Measurements from ENCODE around the gene SYDE1.
A peak's percentile ranks its signal among the peaks of the same experiment; 100 is the strongest.

SYDE1 gene

DNA sequence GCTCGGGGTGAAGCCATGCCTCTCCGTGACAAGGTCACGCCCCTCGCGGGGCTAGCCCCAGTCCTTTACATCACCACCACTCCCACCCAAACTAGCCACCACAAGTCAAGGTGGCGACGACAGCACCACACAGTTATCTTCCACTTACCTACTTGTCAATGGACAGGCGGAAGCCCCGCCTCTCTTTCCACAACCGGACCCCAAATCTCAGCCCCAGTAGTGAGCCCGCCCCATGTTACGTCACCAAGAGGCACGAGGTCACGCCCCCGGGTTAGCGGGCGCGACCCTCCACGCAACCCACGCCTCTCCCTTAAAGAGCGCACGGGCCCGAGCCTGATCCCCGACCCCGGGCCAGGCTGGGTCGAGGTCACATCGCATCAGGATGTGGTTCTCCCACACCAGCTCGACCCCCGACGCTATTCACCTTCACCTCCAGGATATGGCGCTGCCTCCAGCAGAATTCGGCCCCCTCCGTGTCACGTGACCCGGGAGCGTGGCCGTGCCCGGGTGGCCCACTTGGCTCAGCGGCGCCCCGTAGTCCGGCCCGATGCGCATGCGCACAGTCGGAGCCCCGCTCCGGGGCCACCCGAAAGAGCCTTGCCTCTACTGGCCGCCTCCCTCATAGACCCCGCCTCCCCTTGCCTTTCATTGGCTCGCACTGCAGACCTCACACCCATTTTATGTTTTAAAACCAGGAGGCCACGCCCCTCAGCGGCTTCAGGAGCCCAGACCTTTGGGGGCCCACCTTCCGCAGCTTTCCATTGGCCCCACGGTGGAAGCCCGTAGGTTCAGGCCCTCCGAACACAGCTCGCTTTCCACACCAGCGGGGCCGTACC is 18.2 kb downstream of the SYDE1 start:
- peak; percentile 99 for DNase-seq

DNA sequence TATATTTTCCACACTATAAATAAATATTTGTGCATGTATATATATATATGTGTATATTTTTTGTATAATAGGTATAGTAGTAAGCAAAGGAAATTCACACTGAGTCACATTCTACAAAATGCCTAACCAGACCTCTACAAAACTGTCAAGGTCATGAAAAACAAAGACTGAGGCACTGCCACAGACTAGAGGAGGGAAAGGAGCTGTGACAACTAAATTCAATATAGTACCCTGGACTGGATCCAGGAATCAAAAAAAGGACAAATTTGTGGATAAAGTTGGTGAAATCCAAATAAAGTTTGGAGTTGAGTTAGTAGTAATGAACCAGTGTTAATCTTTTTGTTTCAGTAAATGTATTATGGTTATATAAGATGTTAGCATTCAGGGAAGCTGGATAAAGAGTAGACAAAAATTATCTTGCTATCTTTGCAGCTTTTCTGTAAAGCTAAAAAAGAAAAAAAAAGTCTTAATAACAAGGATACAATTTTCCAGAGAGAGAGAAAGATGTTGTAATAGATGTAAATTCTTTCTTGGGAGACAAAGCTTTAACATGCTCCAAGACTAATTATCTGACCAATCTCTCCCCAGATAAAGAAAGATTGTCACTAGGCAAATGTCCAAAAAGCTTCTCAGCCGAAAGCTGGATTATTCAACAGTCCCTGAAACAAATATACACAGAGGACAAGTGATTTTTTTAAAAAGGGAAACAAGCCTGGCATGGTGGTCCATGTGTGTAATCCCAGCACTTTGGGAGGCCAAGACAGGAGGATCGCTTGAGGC is 19.1 kb downstream of the SYDE1 start:
- DNase-seq, result no peak

DNA sequence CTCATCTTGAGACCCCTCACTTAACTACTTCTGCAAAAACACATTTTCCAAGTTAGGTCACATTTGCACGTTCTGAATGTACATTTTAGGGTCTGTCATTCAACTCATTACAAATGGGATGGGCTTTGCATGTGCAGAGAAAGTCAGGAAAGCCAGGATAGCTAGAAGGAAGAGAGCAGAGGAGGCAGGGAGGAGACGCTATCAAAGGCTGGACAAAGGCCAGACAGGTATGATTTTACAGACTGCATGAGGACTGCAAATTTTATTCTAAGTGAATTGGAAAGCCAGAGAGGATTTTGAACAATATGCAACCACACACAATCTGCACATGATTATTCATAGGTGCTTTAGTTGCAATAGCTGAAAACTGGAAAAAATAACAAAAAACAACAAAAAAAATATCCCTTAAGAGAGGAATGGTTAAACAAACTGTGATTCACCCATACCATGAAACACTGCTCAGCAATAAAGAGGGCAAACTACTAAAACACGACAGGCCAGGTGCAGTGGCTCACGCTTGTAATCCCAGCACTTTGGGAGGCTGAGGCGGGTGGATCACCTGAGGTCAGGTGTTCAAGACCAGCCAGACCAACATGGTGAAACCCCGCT is 21.1 kb downstream of the SYDE1 start:
- no peak for DNase-seq

DNA sequence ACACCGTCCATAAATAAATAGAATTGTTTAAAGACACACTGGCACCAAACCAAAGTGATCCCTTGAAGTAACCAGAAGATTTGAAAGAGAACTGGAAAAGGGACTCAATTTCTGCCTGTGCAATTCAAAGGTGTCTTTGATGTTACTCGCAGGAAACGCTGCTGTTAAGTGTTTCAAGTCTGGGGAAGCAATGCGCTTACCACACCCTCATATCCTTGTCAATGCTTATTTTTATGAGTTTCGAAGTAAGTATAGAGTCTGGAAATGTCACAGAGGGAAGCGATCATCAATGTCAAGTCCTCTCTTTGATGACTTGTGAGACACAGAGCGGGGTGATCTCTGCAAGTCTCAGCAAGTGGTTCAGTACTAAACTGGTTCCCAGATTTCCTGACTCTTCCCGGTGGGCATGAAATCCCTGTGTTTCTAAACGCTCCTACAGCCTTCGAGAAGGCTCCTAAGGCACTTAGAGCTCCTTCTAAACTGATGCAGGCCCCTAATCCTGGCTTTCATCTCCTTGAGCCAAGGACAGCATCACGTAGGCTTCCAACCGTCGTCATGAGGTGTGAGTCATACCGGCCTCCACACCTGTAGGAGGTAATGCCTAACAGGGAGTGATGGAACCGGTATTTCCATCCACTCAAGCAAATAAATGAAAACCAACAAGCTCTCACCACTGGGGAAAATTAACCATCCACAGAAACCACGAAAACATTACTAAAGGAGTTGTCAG is 22.8 kb downstream of the SYDE1 start:
- DNase-seq, result peak; percentile 35

DNA sequence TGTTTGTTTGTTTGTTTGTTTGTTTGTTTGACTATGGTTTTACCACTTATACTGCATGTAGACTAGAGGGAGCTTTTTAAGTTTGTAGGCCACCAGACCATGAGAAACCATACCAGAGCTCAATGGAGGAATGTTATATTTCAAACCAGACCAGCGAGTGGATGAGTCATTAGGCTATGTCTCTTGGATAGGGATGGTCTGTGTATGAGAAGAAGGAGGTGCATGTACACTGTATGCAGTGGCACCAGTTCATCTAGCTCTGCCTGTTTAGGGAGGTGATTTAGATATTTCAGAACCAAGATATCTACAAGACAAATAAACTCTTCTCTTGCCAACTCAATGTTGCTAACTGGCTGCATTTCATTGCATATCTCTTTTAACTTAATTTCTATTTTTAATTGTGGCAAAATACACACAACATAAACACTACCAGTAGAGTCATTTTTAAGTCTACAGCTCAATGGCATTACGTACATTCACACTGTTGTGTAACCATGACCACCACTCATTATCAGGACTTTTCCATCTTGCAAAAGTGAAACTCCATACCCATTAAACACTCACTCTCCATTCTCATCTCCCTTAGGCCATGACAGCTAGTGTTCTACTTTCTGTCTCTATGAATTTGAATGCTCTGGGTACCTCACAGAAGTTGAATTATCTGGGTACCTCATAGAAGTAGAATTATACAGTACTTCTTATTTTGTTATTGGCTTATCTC is 29.2 kb downstream of the SYDE1 start:
- DNase-seq, result no peak

DNA sequence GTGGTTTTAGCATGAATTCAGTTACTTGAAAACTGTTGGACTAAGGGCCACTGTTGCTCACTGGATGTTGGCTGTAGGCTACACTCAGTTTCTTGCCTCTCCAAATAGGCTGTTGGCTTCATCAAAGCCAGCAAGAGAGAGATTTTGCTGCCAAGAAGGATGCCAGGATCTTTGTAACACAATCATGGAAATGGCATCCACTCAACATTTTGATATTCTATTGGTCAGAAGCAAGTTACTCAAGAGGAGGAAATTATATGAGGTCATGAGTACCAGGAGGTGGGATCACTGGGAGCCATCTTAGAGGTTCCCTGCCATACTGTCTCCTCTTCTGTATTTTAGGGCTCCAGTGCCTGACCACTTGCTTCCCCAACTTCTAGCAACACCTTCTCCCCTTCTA is 30.6 kb downstream of the SYDE1 start:
- DNase-seq, result no peak

DNA sequence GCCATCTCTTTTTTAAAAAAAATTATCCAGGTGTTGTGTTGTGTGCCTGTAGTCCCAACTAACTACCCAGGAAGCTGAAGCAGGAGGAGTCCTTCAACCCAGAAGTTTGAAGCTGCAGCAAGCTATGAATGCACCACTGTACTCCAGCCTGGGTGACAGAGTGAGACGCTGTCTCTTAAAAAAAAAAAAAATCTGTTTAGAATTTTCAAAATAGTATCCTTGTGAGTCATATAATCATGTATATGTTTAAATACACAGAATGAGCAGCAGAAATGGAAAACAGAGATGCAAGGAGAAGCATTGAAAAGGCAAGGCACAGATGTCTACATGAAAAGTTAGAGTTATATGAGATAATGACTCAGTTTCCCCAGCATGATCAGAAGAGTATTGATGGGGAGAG is 31.2 kb downstream of the SYDE1 start:
- DNase-seq, result no peak

DNA sequence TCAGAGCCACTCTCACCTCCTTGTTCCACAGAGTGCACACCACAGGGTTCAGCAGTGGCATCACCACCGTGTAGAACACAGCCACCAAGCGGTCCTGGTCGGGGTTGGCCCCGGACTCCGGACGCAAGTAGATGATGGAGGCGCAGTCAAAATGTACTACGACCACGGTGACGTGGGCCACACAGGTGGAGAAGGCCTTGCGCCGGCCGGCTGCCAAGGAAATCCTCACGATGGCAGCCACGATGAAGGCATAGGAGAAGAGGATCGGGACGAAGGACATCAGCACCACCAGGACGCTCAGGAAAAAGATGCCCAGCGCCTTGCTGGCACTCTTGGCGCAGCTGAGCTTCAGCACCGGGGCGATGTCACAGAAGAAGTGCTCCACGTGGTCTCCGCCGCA is 33.9 kb downstream of the SYDE1 start:
- DNase-seq, result no peak

DNA sequence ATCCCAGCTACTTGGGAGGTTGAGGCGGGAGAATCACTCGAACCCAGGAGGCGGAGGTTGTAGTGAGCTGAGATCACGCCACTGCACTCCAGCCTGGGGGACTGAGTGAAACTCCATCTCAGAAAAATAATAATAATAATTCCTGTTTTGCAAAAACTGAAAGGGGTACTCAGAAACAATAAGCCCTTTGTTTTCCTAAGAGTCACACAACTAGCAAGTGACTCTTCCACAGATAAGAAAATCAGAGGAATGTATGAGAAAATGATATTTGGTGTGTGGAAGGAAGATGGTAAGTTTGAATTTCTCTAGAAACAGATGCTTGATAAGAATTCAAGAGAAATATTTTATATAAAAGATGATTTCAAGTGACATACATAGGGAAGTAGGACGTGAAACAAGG is 35.1 kb downstream of the SYDE1 start:
- no peak for DNase-seq

DNA sequence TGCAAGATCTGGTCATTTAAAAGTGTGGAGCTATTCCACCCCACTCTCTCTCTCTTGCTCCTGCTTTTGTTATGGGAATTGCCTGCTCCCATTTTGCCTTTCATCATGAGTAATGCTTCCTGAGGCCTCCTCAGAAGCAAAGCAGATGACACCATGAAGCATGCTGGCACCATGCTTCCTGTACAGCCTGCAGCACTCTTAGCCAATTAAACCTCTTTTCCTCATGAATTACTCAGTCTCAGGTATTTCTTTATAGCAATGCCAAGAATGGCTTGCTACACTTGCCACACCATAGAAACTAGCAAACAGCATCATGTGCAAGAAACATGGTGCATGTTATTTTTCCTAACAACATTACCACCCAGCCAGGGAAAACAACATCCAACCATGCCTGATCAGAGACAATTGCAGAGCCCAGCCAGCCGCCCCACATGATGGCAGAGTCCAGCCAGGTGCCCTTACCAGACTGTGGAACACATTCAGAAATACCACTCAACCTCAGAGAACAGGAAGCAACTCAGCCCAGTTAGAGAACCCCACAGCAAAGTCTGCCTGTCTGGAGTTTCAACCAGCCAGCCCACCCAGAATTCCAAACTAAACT is 36.9 kb downstream of the SYDE1 start:
- no peak for DNase-seq

DNA sequence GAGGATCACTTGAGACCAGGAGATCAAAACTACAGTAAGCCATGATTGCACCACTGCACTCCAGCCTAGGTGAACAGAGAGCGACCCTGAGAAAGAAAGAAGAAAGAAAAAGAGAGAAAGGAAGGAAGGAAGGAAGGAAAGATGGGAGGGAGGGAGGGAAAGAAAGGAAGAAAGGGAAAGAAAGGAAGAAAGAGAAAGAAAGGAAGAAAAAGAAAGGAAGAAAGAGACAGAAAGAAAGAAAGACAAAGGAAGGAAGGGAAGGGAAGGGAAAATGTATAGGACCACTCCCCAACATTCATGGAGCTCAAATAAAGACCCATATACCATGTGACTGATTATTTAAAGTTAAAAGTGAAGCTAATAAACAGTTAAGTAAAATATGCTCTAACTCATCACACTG is 39.9 kb downstream of the SYDE1 start:
- DNase-seq, result no peak

DNA sequence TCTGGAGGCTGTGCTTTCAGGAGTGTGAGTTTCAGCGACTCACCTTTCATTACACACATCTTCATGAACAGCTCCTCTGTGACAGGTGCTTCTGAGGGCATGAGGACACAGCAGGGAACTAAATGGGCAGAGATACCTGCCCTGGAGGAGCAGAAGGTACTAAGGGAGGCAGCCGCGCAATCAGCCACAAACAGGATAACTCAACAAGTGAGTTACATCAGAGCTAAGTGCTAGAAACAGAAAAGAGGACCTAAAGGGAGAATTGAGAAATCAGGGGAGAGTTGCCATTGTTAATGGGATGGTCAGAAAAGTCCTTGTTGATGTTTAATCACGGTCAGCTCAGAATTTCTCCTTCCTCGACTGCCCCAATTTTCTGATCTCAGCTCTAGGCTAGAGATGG is 42.5 kb downstream of the SYDE1 start:
- no peak for DNase-seq

DNA sequence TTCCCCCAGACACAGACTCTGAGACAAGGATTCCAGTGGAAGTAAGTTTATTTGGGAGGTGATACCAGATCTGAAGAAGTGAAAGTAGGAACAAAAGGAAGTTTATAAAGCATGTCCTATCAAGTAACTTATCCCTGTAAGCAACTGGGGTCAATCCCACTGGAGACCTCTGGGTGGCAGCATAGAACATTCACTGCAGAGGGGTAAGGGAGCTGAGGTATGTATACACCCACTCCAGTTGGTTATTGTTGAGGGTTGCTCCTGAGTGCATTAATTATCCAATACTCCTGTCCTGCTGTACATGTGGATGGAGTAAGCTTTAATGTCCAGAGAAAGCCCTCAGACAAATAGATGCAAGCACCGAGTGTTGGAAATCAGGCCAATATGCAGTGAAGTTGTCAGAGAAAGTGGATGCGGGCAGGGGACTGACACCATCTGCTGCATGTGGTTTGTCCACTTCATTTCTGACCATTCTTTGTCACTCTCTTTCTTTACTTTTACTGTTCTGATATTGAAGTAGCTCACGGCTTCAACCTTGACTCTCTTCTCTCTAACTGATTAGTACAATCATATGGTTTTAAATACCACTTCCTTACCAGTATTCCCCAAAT is 46.9 kb downstream of the SYDE1 start:
- DNase-seq, result no peak

DNA sequence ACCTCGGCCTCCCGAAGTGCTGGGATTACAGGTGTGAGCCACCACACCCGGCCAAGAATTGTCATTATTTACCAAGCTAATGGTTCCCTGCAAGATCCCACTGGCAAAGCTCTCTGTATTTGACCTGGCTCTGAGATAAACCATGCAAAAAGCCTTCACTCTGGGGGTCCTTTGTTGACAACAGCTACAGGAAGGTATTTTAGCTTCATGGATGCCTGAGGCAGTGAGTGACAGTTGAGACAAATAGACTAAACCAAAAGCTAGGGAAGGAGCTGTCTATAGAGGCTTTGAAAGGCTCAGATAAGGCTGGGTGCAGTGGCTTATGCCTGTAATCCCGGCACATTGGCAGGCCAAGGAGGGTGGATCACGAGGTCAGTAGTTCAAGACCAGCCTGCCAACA is 48.1 kb downstream of the SYDE1 start:
- DNase-seq, result no peak

DNA sequence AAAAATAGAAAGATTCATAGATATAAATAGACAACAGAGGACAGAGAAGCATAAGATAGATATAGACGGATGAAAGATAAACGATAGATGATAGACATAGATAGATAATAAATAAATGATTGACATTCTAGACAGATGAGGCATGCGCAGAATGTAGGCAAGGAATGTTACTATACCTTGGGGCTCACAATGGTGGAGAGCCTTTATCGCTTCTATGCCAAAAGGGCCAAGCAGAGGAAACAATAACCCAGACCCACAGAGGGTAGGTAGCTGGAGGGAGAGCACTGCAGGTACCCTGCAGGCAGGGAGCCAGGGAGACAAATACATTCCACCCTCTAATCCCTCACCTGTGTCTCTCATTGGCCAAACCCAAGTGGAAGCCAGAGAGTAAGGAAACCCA is 49.2 kb downstream of the SYDE1 start:
- no peak for DNase-seq

DNA sequence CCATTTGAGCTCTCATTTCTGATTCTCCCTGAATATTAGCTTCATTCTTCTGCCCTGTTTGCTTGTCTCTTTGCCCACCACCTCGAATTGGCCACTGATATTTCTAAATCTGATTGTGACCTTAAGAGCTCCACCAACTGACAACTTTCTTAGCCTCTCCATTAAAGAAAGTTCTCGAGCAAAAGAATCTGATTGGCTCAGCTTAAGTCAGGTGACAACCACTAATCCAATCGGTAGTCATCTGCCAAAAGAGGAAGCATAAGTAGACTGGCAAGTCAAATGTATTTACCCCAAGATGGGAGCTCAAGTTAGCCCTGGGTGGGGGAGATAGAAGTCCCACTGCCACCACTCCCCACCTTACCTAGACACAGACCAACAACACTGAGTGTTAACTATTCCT is 52.0 kb downstream of the SYDE1 start:
- DNase-seq, result no peak

DNA sequence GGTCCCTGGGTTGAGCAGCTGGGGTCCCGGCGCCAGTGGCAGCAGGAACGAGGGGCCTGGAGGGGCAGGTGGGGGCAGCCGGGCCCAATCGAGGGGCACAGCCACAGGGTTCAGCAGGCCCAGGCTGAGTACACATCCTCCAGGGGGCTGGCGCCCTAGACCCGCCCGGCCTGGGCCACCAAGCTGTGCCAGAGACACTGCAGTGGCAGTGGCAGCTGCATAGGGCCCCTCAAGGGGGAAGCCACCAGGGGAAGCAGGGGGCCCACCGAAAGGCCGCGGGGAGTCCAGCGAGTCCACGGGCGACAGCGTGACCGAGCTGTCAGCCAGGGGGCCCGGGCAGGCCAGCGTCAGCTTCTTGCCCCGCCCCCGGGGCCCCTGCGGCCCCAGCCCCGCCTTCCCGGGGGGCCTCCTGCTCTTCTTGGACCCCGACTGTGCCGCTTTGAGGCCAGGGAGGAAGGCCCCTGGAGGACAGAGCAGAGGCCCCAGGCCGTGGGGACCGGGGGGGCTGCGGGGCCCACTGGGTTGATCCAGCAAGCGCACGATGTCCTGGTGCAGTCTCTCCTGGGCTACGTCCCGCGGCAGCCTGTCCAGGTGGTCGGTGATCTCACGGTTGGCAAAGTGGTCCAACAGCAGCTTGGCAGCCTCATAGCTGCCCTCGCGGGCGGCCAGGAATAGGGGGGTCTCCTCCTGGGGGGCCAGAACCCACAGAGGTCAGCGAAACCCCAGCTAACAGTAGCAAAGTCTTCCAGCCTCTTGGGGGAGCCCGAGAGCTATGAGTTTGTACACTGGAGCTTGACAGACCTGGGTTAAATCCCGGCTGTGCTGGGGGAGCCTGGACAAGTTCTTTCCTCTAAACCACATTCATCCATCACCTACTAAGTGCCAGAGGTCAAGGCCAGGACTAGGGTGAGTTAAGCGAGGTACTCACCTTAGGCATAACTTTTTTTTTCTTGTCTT is 54.1 kb downstream of the SYDE1 start:
- no peak for DNase-seq
